HepG2 (cell line): ENCODE measurements around the gene ADGRL1. TPM values are rescaled to one million over a fixed set of nuclear protein-coding genes. Genes with fewer than 3 reads are reported as not detected.
A peak's percentile ranks its signal among the peaks of the same experiment; 100 is the strongest.
"Not testable (repeated sequence)": the region's sequence is repeated elsewhere in the genome, so short reads cannot be mapped to it uniquely, and the experiment has no call there.

Experiments used
- ATAC-seq: fragments of 200-7000 bp; cut with Tn5 transposase; 3 replicates; pipeline ENCODE4 v1.9.1; 2020; ENCODE audit warnings: mild to moderate bottlenecking, moderate library complexity
- BruUV-seq: library from RNA; stranded (reverse); fragments of 400-500 nt; replicated peaks from 2 replicates; lab custom pipeline; 2021; lab: Mats Ljungman, UMichigan
- CTCF ChIA-PET: fragments of 300-600 bp; formaldehyde crosslinking; extraction: SDS; loops from one replicate; lab custom pipeline; 2021; ENCODE audit warnings: low total read pairs, inconsistent platforms, low intra/inter-chr PET ratio; lab: Yijun Ruan, JAX
- POLR2A ChIA-PET: fragments of 350-600 bp; sonication (Branson Sonifier 250); formaldehyde crosslinking; loops from one replicate; lab custom pipeline; 2020; ENCODE audit warnings: antibody characterized with exemption, inconsistent platforms; lab: Yijun Ruan, JAX
- DNase-seq: peaks from one replicate; pipeline ENCODE4 v3.0.0-alpha.2; 2015; ENCODE audit warnings: low spot score
- FAIRE-seq: peaks from 3 replicates; lab custom pipeline; 2011; peaks lifted over from hg19 to GRCh38; lab: Jason Lieb, UNC
- H2AFZ ChIP-seq: one replicate; pipeline ENCODE4 v1.6.1; 2011; ENCODE audit warnings: low read length, inconsistent platforms
- H3K27ac ChIP-seq: fragments of 300-600 bp; 3 replicates; pipeline ENCODE4 v1.8.0; 2011; ENCODE audit warnings: mixed run types, mild to moderate bottlenecking, mixed read lengths, low read length, inconsistent platforms; ENCODE audit not compliant: insufficient read depth; ENCODE audit errors: extremely low read length
- H3K27me3 ChIP-seq, 2 experiments: fragments of 200-600 bp in 1 of 2; 2 replicates in 1 of 2; 3 replicates in 1 of 2; pipeline versions ENCODE4 v1.6.0 to v1.8.0; 2011; ENCODE audit warnings: low read length in 2 of 2, mild to moderate bottlenecking in 2 of 2, moderate library complexity in 2 of 2, inconsistent platforms in 1 of 2; ENCODE audit not compliant: insufficient read depth in 2 of 2, control insufficient read depth in 1 of 2
- H3K36me3 ChIP-seq, 2 experiments: fragments of 200-600 bp in 1 of 2; replicated peaks in 1 of 2; 2 replicates in 1 of 2; 3 replicates in 1 of 2; pipeline versions ENCODE4 v1.5.1 to v1.8.0; 2011; ENCODE audit warnings: low read length in 2 of 2, inconsistent platforms in 1 of 2; ENCODE audit not compliant: insufficient read depth in 2 of 2, control insufficient read depth in 1 of 2
- H3K4me1 ChIP-seq: 2 replicates; pipeline ENCODE4 v1.5.1; 2012; ENCODE audit warnings: low read length, inconsistent platforms; ENCODE audit not compliant: insufficient read depth
- H3K4me2 ChIP-seq: 2 replicates; pipeline ENCODE4 v1.6.0; 2011; ENCODE audit warnings: low read depth, low read length, inconsistent platforms
- H3K4me3 ChIP-seq, 3 experiments: fragments of 200-600 bp in 1 of 3; sonication (generic), shearing (Covaris generic) in 1 of 3; replicated peaks in 1 of 3; 2 replicates each; pipeline ENCODE4 v1.5.1; 2011 to 2016; ENCODE audit warnings: low read length in 3 of 3, inconsistent platforms in 2 of 3, low read depth in 2 of 3, mild to moderate bottlenecking in 2 of 3, control low read depth in 1 of 3, mixed read lengths in 1 of 3; ENCODE audit not compliant: insufficient read depth in 1 of 3
- H3K79me2 ChIP-seq: one replicate; pipeline ENCODE4 v1.6.1; 2011; ENCODE audit warnings: low read length, inconsistent platforms; ENCODE audit not compliant: insufficient read depth
- H3K9ac ChIP-seq: 2 replicates; pipeline ENCODE4 v1.6.0; 2011; ENCODE audit warnings: mild to moderate bottlenecking, low read depth, low read length, inconsistent platforms; ENCODE audit not compliant: insufficient read depth
- H3K9me3 ChIP-seq: 2 replicates; pipeline ENCODE4 v1.5.1; 2012; ENCODE audit warnings: mild to moderate bottlenecking, low read length
- H4K20me1 ChIP-seq: 2 replicates; pipeline ENCODE4 v1.6.0; 2011; ENCODE audit warnings: inconsistent platforms, mild to moderate bottlenecking, low read length, moderate library complexity; ENCODE audit not compliant: insufficient read depth
- ATF4 ChIP-seq, 2 experiments: fragments of 450-650 bp in 1 of 2; sonication (generic) in 1 of 2; formaldehyde crosslinking; IDR thresholded peaks; 2 replicates each; pipeline versions ENCODE4 v1.5.0 to v1.8.0; 2020 to 2022; ENCODE audit warnings: mild to moderate bottlenecking in 1 of 2, missing genetic modification reagents in 1 of 2
- CEBPB ChIP-seq: IDR thresholded peaks from 2 replicates; pipeline ENCODE4 v1.6.1; 2011; ENCODE audit warnings: low read depth, low read length, improper control_type of control experiment, borderline replicate concordance
- CEBPG ChIP-seq: IDR thresholded peaks from 2 replicates; pipeline ENCODE4 v1.6.1; 2016
- SMAD9 ChIP-seq: sonication (generic); formaldehyde crosslinking; IDR thresholded peaks from 2 replicates; pipeline ENCODE4 v1.5.1; 2020; ENCODE audit warnings: mild to moderate bottlenecking, missing genetic modification reagents
- TRAFD1 ChIP-seq: sonication (generic); formaldehyde crosslinking; IDR thresholded peaks from 2 replicates; pipeline ENCODE4 v1.5.1; 2020; ENCODE audit warnings: missing genetic modification reagents, mild to moderate bottlenecking, borderline replicate concordance
- ZNF224 ChIP-seq: sonication (generic); formaldehyde crosslinking; IDR thresholded peaks from 2 replicates; pipeline ENCODE4 v1.5.0; 2020; ENCODE audit warnings: mild to moderate bottlenecking, missing genetic modification reagents
- ZNF629 ChIP-seq: sonication (generic); formaldehyde crosslinking; conservative IDR thresholded peaks from 2 replicates; pipeline ENCODE4 v1.5.0; 2020; ENCODE audit warnings: missing genetic modification reagents
- ZNF7 ChIP-seq: IDR thresholded peaks from 2 replicates; pipeline ENCODE4 v1.6.1; 2016; ENCODE audit warnings: missing biosample characterization, missing genetic modification reagents
- WGBS: methylation state at CpG from one replicate; pipeline ENCODE4 v1.1.6; 2017; ENCODE audit warnings: low lambda C conversion rate; 5-methylcytosine and 5-hydroxymethylcytosine counted together
- in situ Hi-C: cut with HindIII; loops from 2 replicates; pipeline ENCODE4 v1.10.0; 2017; ENCODE audit warnings: low pct_unique_long_range_greater_than_20kb; ENCODE audit not compliant: extremely low pct_ligation_motif_present
- intact Hi-C: fragments of 100-400 bp; cut with micrococcal nuclease; formaldehyde crosslinking; loops from one replicate; pipeline ENCODE4 v1.10.0; 2022; ENCODE audit not compliant: unreplicated experiment
- polyA plus RNA-seq, 8 experiments: library from polyadenylated mRNA; depleted of rRNA in 3 of 8; stranded (reverse) in 7 of 8; unstranded in 1 of 8; fragments of >200 nt; fragmentation: Illumina TruSeq in 4 of 8; extraction: Trizol in 4 of 8; gene quantifications; 2 replicates each; pipeline versions ENCODE4 v1.2.1 to v1.2.3, GENCODE V29; 2011 to 2016; ENCODE audit warnings: low read depth in 4 of 8, missing spikeins in 1 of 8, mixed read lengths in 1 of 8; ENCODE audit not compliant: insufficient read depth in 1 of 8
- total RNA-seq, 5 experiments: library from RNA; depleted of rRNA; stranded (reverse); fragments of >200 nt; fragmentation: Illumina TruSeq; extraction: Trizol; gene quantifications; 2 replicates each; pipeline ENCODE4 v1.2.3, GENCODE V29; 2016; ENCODE audit warnings: low read depth in 1 of 5

ADGRL1 gene
- total and polyA plus RNA-seq, 2 of the 13 experiments (the other 11 are each of a cell fraction or from before 2014, with no cell fraction given), result 0.49 to 1.7 TPM

GRCh38 chr19:14146789-14147216 is 59.2 kb downstream of the ADGRL1 start:
- Histone ChIP-seq H2AFZ (no peak overlapping the region), H3K27ac (no peak overlapping the region), H3K4me1 (peaks cover 7% of the 10 kb centered on the region; the same call in 1 of the 2 replicates), H3K4me2 (no peak overlapping the region), H3K79me2 (no peaks in the 10 kb centered on the region), H3K36me3 (no peaks in the 10 kb centered on the region), H3K9me3 (no peaks in the 10 kb centered on the region), H3K27me3 (no peaks in the 10 kb centered on the region; a peak in 1 of 5 replicates), H3K9ac (no peak overlapping the region), H3K4me3 (no peak overlapping the region), H4K20me1 (no peaks in the 10 kb centered on the region)
- intact Hi-C loops, result no loop called here
- CTCF ChIA-PET, result no interaction called here
- WGBS, result 15% methylated on average over 6 of the region's 7 CpGs
- BruUV-seq, result no TSS peak
- FAIRE-seq, result no peak
- TF ChIP-seq ZNF224 (CRISPR knock-in tag) (no peak), ZNF7 (CRISPR knock-in tag) (peak; percentile 49), SMAD9 (no peak), ATF4 (CRISPR knock-in tag; IDR thresholded peaks at IDR 0.05) (peak in 1 of 2 experiments; percentile 74; a peak in 2 of 4 replicates), CEBPB (peak; percentile 66; the same call in 1 of the 2 replicates), TRAFD1 (no peak), CEBPG (CRISPR knock-in tag) (peak; percentile 40; the same call in 1 of the 2 replicates), ZNF629 (CRISPR knock-in tag) (peak; percentile 54; the same call in 1 of the 2 replicates)
- no peak for DNase-seq
- ATAC-seq, result no peak
- POLR2A ChIA-PET, result no interaction called here
- in situ Hi-C loops, result no loop called here

- BruUV-seq, H3K27me3 ChIP-seq, H3K4me1 ChIP-seq, DNase-seq, H3K9me3 ChIP-seq, ATAC-seq, H3K4me3 ChIP-seq, H2AFZ ChIP-seq, H3K9ac ChIP-seq, in situ Hi-C loops, intact Hi-C loops, H3K79me2 ChIP-seq, H3K36me3 ChIP-seq, CTCF ChIA-PET, H4K20me1 ChIP-seq, H3K27ac ChIP-seq, H3K4me2 ChIP-seq, FAIRE-seq: not testable (repeated sequence)
- WGBS, result 78% methylated on average over 10 of the region's 10 CpGs
- POLR2A ChIA-PET, result interaction anchor here (1.0 kb wide), 1 partner anchor 10 kb away, joined by 5 read pairs; the partner anchor contains the start of gene ASF1B
Observed at GRCh38 chr19:14146169-14146568, 59.8 kb downstream of the ADGRL1 start.
